Retinal pigment epithelial cell (primary cell): ENCODE measurements around the gene PIWIL4.

Source experiments
- DNase-seq: peaks from one replicate; pipeline ENCODE4 v3.0.0-alpha.2; 2010; ENCODE audit warnings: low read depth
- H3K4me3 ChIP-seq: 2 replicates; pipeline ENCODE4 v1.5.1; 2011; ENCODE audit warnings: mild to moderate bottlenecking, low read length, control low read depth, moderate library complexity
- CTCF ChIP-seq: conservative IDR thresholded peaks from 2 replicates; pipeline ENCODE4 v1.5.1; 2011; ENCODE audit warnings: low read depth, low read length, control low read depth, inconsistent platforms

Gene PIWIL4

DNA sequence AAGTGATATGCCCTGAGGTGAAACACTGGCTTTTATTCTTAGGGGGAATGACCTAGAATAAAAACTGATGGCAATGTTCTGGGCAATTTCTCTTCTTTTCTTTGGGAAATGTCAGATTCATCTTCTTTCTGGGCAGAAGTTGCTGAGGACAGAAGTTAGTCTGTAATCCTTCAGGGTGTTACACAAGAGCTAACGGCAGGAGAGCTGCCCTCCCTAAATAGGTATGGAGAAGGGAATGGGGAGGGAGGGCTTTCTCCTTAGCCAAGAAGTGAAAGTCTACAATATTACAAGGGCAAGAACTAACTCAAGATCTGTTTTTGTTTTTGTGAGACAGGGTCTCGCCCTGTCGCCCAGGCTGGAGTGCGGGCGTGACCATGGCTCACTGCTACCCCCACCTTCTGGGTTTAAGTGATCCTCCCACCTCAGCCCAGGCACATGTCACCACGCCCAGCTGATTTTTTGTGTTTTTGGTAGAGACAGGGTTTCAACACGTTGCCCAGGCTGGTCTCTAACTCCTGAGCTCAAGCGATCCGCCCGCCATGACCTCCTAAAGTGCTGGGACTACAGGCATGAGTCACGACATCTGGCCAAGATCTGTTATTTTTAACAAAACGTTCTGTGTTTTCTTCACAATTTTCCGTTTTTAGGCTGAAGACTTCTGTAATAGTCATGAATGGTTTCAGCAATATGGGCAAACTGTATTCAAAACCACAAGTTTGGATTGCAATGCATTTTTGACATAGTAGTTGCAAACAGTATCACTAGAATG lies 7.2 kb downstream of the PIWIL4 start:
- TF ChIP-seq CTCF: no peak
- H3K4me3 ChIP-seq: no peak overlapping the region
- DNase-seq: no peak

DNA sequence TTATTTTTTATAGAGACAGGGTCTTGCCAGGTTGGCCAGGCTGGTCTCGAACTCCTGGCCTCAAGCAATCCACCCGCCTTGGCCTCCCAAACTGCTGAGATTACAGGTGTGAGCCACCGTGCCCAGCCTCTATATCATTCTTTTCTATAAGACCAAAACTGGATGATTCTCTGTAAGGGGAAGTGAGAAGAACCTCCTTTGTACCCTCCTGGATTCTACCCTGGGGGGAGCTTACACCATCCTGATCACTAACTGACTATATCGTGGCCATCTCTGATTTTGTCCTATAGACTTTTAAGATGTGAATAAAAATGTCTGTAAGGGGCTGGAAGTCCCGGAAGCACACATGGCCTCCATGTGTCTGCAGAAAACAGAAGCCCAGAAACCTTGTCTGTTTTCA lies 9.1 kb downstream of the PIWIL4 start:
- no peak for DNase-seq
- no peak for TF ChIP-seq CTCF
- H3K4me3 ChIP-seq: no peak overlapping the region

- DNase-seq: no peak
Measured at GRCh38 chr11:94577841-94578240, 10.7 kb downstream of the PIWIL4 start.

GRCh38 chr11:94581926-94582325 lies 14.8 kb downstream of the PIWIL4 start:
- no peak for DNase-seq
- no peak for TF ChIP-seq CTCF
- no peak overlapping the region for H3K4me3 ChIP-seq

More at GRCh38 chr11:94577841-94578240, 10.7 kb downstream of the PIWIL4 start:
- no peak overlapping the region for H3K4me3 ChIP-seq
- TF ChIP-seq CTCF: no peak

DNA sequence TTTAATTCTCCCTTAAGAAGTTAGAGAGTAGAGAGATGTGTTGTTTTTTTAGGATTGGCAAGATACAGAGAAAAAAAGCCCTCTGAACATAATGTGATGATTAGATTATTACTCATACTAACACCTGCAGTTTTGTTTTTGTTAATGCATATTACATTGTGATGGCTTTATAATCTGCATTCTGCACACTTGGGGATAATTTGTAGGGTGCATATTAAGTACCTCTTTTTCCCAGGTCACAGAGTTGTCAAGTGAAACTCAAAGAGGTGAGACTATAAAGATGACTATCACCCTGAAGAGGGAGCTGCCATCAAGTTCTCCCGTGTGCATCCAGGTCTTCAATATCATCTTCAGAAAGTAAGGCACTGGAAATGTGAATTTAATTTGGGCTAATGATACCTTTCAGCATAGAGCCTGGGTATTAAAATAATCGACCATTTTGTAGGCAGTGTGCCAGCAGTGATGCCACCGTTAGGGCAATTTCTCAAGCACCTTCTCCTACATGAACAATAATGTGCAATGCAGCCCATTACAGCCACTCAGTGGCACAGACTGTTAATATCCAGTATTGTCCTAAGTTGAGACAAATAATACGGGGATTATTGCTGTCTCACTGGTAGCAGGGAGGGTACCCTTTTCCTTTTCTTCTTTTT lies 16.2 kb downstream of the PIWIL4 start:
- no peak for TF ChIP-seq CTCF
- no peak overlapping the region for H3K4me3 ChIP-seq
- no peak for DNase-seq

DNA sequence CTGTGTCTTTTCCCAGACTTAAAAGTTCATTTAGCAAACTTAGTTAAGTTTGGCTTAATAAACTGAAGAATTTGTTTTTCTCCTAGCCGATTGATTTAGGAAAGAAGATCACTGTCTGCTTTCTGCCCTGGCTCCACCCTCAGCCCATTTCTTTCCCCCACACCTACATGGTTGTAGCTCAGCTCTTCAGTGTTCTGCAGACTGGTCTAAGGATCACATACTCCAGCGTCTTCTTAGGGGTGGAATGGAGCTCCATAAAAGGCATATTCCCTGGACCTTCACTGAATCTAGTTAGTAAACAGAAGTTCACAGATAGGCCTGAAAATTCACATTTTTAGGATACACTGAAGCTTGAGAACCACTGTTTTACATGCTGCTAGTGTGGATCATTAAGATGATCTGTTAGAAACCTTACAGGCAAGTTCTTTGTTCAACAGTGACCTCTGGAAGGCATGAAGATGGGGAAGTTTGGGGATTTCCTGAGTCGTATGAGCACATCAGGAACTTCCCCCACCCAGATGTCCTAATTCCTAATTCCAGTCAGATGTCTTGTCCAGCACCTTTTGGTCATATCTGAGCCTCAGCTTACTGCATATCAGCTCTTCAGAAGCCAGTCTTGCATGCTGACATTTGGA lies 16.8 kb downstream of the PIWIL4 start:
- no peak overlapping the region for H3K4me3 ChIP-seq
- no peak for DNase-seq
- no peak for TF ChIP-seq CTCF
